B cell (primary cell): ENCODE measurements around the gene C3orf18.

Experiments used
- CTCF ChIP-seq: fragments of 200-600 bp; IDR thresholded peaks from one replicate; pipeline ENCODE4 v1.8.0; 2022; ENCODE audit warnings: antibody characterized with exemption, mild to moderate bottlenecking
- EZH2 ChIP-seq: IDR thresholded peaks from 2 replicates; pipeline ENCODE4 v1.6.1; 2012; ENCODE audit warnings: borderline replicate concordance, low read depth, mild to moderate bottlenecking, moderate library complexity, low read length; ENCODE audit not compliant: insufficient read depth, poor library complexity, severe bottlenecking

- TF ChIP-seq CTCF (peak; percentile 61), EZH2 (no peak)
Observed at GRCh38 chr3:50611464-50612233, 44.1 kb upstream of the C3orf18 start, which contains the start of gene CISH.
